ENCODE measurements around the gene MDP1.

DNA sequence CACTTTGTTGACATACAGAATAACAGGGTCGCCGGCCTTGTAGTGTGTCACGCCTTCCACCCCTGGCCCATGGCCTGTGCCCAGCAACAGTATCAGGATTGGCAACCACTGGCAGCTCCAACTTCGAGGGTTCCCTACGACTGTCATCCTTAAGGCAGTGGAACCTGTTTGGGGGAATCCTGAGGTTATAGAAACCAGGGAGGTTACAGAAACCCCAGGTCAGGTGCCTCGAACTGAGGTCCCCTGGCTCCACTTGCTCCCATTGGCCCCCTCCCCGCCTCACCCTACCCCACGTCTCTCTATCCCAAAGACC is 21.0 kb downstream of the MDP1 start:
- TF ChIP-seq, protein P1, sequence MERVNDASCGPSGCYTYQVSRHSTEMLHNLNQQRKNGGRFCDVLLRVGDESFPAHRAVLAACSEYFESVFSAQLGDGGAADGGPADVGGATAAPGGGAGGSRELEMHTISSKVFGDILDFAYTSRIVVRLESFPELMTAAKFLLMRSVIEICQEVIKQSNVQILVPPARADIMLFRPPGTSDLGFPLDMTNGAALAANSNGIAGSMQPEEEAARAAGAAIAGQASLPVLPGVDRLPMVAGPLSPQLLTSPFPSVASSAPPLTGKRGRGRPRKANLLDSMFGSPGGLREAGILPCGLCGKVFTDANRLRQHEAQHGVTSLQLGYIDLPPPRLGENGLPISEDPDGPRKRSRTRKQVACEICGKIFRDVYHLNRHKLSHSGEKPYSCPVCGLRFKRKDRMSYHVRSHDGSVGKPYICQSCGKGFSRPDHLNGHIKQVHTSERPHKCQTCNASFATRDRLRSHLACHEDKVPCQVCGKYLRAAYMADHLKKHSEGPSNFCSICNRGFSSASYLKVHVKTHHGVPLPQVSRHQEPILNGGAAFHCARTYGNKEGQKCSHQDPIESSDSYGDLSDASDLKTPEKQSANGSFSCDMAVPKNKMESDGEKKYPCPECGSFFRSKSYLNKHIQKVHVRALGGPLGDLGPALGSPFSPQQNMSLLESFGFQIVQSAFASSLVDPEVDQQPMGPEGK (CRISPR knock-in tag; IDR thresholded peaks at IDR 0.05; ENCODE audit: borderline replicate concordance), result no peak
- TF ChIP-seq ARNTL (CRISPR knock-in tag; IDR thresholded peaks at IDR 0.05; ENCODE audit: borderline replicate concordance, low read depth), result no peak
- TF ChIP-seq, protein P2, sequence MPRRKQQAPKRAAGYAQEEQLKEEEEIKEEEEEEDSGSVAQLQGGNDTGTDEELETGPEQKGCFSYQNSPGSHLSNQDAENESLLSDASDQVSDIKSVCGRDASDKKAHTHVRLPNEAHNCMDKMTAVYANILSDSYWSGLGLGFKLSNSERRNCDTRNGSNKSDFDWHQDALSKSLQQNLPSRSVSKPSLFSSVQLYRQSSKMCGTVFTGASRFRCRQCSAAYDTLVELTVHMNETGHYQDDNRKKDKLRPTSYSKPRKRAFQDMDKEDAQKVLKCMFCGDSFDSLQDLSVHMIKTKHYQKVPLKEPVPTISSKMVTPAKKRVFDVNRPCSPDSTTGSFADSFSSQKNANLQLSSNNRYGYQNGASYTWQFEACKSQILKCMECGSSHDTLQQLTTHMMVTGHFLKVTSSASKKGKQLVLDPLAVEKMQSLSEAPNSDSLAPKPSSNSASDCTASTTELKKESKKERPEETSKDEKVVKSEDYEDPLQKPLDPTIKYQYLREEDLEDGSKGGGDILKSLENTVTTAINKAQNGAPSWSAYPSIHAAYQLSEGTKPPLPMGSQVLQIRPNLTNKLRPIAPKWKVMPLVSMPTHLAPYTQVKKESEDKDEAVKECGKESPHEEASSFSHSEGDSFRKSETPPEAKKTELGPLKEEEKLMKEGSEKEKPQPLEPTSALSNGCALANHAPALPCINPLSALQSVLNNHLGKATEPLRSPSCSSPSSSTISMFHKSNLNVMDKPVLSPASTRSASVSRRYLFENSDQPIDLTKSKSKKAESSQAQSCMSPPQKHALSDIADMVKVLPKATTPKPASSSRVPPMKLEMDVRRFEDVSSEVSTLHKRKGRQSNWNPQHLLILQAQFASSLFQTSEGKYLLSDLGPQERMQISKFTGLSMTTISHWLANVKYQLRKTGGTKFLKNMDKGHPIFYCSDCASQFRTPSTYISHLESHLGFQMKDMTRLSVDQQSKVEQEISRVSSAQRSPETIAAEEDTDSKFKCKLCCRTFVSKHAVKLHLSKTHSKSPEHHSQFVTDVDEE (CRISPR knock-in tag; IDR thresholded peaks at IDR 0.05), result no peak

Data from SK-N-SH treated with all-trans-retinoic acid at 6 μM for 48 hours (cell line).